Measurements from ENCODE around the gene CSK. TPM values are rescaled to one million over a fixed set of nuclear protein-coding genes. Genes with fewer than 3 reads are reported as not detected.

Gene CSK
- total RNA-seq, 1 experiment from 2014 or later = 49.2 TPM

DNA sequence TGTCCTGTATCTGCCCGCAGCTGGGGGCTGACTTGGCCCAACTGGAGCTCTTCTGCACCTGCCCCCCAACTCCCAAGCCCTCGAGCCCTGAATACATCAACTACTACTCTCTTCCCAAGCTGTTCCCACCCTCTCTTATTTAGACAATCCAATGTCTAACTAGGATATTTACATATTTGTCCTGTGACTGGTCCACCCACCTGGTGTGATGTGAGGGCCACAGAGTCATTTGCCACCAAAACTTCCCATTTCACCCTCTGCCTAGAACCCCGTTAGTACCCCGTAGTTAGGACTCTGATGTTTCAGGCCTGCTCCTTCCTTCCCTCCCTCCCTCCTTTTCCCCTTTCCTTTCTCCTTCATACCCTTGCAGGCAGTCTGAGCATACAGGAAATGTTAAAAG lies 50.9 kb downstream of the CSK start:
- DNase-seq = no peak
- Histone ChIP-seq H2AFZ (ENCODE audit: low read length) (no peak overlapping the region), H3K4me1 (ENCODE audit: insufficient read depth, low read length) (no peaks in the 10 kb centered on the region), H2BK5ac (ENCODE audit: insufficient read length, low read length) (no peak overlapping the region), H2BK120ac (ENCODE audit: low read depth, low read length, poor library complexity, severe bottlenecking) (no peak overlapping the region), H3K79me2 (ENCODE audit: insufficient read depth, low read length) (no peaks in the 10 kb centered on the region), H3T11ph (ENCODE audit: low read length) (no peak overlapping the region), H3K4me2 (ENCODE audit: insufficient read depth, insufficient read length, low read length) (no peak overlapping the region), H3K4ac (ENCODE audit: low read depth, low read length) (no peak overlapping the region), H4K20me1 (ENCODE audit: control insufficient read depth, insufficient read depth, insufficient read length) (peaks cover 3% of the 10 kb centered on the region), H4K91ac (ENCODE audit: insufficient read length, low read depth, low read length) (no peak overlapping the region), H3K27ac (ENCODE audit: insufficient read length, low read depth, low read length) (no peak overlapping the region), H3K18ac (ENCODE audit: insufficient read length, low read depth, low read length) (no peak overlapping the region), H2BK12ac (ENCODE audit: insufficient read length, low read depth, low read length) (no peak overlapping the region), H3K79me1 (ENCODE audit: insufficient read depth, low read depth, low read length, poor library complexity, severe bottlenecking) (no peaks in the 10 kb centered on the region), H3K23me2 (ENCODE audit: insufficient read length, low read depth, low read length, poor library complexity, severe bottlenecking) (no peaks in the 10 kb centered on the region), H2BK15ac (ENCODE audit: low read depth, low read length) (no peak overlapping the region), H2AK5ac (ENCODE audit: insufficient read length, low read length) (no peak overlapping the region), H2BK20ac (ENCODE audit: low read depth, low read length, poor library complexity, severe bottlenecking) (no peak overlapping the region), H3K27me3 (ENCODE audit: insufficient read depth, low read length) (no peaks in the 10 kb centered on the region; the same call in 1 of the 2 replicates), H4K8ac (replicated peaks; ENCODE audit: insufficient read length, low read depth, low read length) (no peak overlapping the region), H3K9ac (ENCODE audit: extremely low read depth, insufficient read length, low read length) (no peak overlapping the region), H3K23ac (ENCODE audit: insufficient read length, low read depth, low read length) (no peak overlapping the region), H3K56ac (ENCODE audit: insufficient read length, low read depth, low read length) (no peak overlapping the region), H4K5ac (ENCODE audit: insufficient read length, low read depth, low read length) (no peak overlapping the region), H3K9me3 (ENCODE audit: control insufficient read depth, low read depth, low read length) (no peaks in the 10 kb centered on the region), H3K14ac (ENCODE audit: insufficient read depth, low read length) (no peak overlapping the region)
- Mint-ChIP-seq H3K9me3 (no peaks in the 10 kb centered on the region), H3K4me1 (peaks cover 4 to 22% of the 10 kb centered on the region in 2 experiments; a peak in 2 of 4 replicates), H3K27me3 (ENCODE audit: low read depth) (peaks cover 24% of the 10 kb centered on the region), H3K27ac (peak overlapping the region in 1 of 3 experiments; percentile 72; a peak in 1 of 7 replicates), H3K4me3 (no peak overlapping the region), H3K36me3 (ENCODE audit: insufficient read depth in 1 of 3, low read depth in 3 of 3) (peaks cover 0 to 17% (median 10%) of the 10 kb centered on the region in 3 experiments; a peak in 5 of 7 replicates)
- no CpG with 5 or more reads among the region's 4 CpGs for WGBS (ENCODE audit: extremely low coverage, insufficient read length, low lambda C conversion rate)
- TF ChIP-seq, protein P1, sequence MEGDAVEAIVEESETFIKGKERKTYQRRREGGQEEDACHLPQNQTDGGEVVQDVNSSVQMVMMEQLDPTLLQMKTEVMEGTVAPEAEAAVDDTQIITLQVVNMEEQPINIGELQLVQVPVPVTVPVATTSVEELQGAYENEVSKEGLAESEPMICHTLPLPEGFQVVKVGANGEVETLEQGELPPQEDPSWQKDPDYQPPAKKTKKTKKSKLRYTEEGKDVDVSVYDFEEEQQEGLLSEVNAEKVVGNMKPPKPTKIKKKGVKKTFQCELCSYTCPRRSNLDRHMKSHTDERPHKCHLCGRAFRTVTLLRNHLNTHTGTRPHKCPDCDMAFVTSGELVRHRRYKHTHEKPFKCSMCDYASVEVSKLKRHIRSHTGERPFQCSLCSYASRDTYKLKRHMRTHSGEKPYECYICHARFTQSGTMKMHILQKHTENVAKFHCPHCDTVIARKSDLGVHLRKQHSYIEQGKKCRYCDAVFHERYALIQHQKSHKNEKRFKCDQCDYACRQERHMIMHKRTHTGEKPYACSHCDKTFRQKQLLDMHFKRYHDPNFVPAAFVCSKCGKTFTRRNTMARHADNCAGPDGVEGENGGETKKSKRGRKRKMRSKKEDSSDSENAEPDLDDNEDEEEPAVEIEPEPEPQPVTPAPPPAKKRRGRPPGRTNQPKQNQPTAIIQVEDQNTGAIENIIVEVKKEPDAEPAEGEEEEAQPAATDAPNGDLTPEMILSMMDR (conservative IDR thresholded peaks at IDR 0.05) = no peak

All from H9 (cell line).